ENCODE measurements around the gene DLG2. TPM values are rescaled to one million over a fixed set of nuclear protein-coding genes. Genes with fewer than 3 reads are reported as not detected.
"Not testable (repeated sequence)": the region's sequence is repeated elsewhere in the genome, so short reads cannot be mapped to it uniquely, and the experiment has no call there.

Gene DLG2
- total RNA-seq, 1 donor from 2014 or later: 6.1 TPM

GRCh38 chr11:83422641-83423040 lies 2204.5 kb downstream of the DLG2 start:
- ATAC-seq (ENCODE audit: poor library complexity); intact Hi-C loops (cut with DNase I): not testable (repeated sequence)

GRCh38 chr11:83410605-83411565 lies 2216.3 kb downstream of the DLG2 start:
- peak; percentile 70 for ATAC-seq (ENCODE audit: poor library complexity)
- no peak for DNase-seq
- intact Hi-C loops (cut with DNase I): no loop called here

More at GRCh38 chr11:83422641-83423040, 2204.5 kb downstream of the DLG2 start:
- not testable (repeated sequence) for DNase-seq

- peak; percentile 93 for ATAC-seq (ENCODE audit: poor library complexity)
- no peak for DNase-seq
- intact Hi-C loops (cut with DNase I): no loop called here
Measured at GRCh38 chr11:83409891-83410290, 2217.3 kb downstream of the DLG2 start.

- intact Hi-C loops (cut with DNase I): no loop called here
- peak; percentile 31 for ATAC-seq (ENCODE audit: poor library complexity)
- DNase-seq: no peak
Measured at GRCh38 chr11:83409476-83409875, 2217.7 kb downstream of the DLG2 start.

- intact Hi-C loops (cut with DNase I): no loop called here
- DNase-seq (no peak), ATAC-seq (ENCODE audit: poor library complexity) (no peak)
Measured at GRCh38 chr11:83408946-83409345, 2218.2 kb downstream of the DLG2 start.

Other genes starting within 250 kb of the DLG2 start
- 61.6 TPM for gene TMEM126B, start 1.2 kb upstream of the DLG2 start, total RNA-seq
- 76.1 TPM for gene TMEM126A, start 20.6 kb upstream of the DLG2 start, total RNA-seq
- gene CREBZF, start 37.8 kb upstream of the DLG2 start, total RNA-seq: 11.2 TPM
- 0.97 TPM for gene CCDC89, start 58.9 kb upstream of the DLG2 start, total RNA-seq
- gene SYTL2, start 183.8 kb upstream of the DLG2 start, total RNA-seq: 4.0 TPM
- not detected for gene CCDC83, start 228.0 kb upstream of the DLG2 start, total RNA-seq

Measured in Right ventricle myocardium superior (tissue), 1 donor.